Hematopoietic multipotent progenitor cell treated with erythropoietin and hydrocortisone succinate and interleukin-3 and kit ligand, for 6 days (in vitro differentiated cells): ENCODE measurements around the gene PXMP2.

ENCODE experiments used
- DNase-seq: peaks from one replicate; pipeline ENCODE4 v3.0.0-alpha.2; 2015

PXMP2 gene

GRCh38 chr12:132695431-132695830 is 8.0 kb downstream of the PXMP2 start:
- no peak for DNase-seq

DNA sequence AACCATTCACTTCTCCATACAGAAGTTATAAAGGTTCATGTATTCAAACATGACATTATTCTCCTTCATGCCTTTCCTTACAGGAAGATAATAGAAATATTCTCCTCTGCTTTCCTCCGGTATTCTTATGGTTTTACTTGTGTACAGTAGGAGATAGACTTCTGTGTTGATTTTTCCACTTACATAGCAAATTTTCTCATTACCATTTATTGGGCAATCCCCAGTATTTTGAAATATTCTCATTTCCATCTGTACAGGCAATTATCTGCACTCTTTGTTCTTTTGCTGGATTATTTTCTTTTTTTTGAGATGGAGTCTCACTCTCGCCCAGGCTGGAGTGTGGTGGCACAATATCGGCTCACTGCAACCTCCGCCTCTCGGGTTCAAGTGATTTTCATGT is 11.0 kb downstream of the PXMP2 start:
- no peak for DNase-seq

- no peak for DNase-seq
Observed at GRCh38 chr12:132700212-132700822, 12.9 kb downstream of the PXMP2 start.

DNA sequence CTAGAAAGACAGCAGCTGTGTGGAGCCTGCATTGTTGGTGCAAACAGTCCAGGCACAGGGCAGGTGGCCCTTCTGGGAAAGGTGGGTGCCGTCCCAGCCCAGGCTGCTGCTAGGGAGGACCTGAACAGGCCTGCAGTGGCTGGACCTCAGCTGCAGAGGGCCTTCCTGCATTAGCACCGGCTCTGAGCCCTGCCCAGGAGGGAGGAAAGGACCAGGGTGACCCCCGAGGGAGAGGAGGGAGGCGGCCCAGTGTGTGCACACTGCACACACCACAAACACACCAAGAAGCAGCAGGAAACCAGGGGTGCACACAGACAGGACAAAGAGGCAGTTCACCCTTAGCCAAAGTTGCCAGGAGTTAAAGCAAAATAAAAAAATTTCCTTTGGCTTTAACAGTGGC is 15.3 kb downstream of the PXMP2 start:
- no peak for DNase-seq

DNA sequence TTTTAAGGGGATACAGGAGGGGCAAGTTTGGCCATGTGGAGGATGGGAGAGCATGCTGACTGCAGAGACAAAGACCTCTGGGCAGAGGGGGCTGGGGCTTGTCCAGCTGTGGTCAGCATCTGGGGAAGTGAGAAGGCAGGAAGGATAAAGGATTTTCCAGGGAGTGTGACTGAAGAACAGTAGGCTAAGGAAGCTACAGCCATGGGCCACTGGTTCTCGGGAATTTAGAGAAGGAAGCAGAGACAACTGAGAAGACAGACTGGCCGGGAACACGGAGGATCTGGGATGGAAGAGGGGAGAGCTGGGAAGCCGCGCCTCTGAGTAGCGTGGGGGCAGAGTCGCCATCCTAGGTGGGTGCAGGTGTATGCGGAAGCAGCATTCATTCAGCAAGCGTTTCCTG is 16.3 kb downstream of the PXMP2 start:
- DNase-seq = no peak

DNA sequence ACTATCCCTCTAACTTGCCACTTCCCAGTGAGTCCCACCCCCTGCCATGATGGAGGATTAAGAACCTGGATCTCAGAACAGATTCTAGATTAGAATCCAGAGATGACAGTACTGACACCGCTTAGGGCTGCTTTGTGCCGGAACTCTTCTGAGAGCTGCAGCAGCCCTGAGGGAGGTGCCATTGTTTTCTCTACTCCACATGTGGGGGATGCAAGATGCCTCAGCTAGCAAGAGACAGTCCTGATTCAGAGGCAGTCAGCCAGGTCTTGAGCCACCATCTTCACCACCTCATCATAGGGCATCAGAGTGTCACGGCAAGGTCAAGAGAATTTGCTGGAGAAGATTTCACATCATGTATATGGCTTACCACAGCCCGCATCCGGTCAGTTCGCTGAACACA is 19.9 kb downstream of the PXMP2 start:
- no peak for DNase-seq

DNA sequence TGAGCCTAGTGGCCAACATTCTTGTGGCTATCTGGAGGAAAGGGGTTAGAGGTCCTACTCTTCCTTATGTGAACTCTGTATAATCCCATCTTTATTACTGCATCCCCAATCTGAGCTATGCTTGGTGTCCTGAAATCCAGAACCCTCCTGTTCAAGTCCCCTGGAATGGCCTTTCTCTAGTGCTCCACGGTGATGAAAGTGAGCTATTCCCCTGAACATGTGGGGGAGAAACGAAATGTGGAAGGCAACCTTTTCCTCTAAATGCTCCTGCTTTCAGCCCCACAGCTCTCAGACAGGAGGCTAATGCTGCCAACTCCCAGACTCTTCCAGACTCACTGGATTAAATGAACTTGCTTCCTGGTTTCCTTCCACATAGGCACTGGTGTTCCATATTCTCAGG is 20.8 kb downstream of the PXMP2 start:
- no peak for DNase-seq

DNA sequence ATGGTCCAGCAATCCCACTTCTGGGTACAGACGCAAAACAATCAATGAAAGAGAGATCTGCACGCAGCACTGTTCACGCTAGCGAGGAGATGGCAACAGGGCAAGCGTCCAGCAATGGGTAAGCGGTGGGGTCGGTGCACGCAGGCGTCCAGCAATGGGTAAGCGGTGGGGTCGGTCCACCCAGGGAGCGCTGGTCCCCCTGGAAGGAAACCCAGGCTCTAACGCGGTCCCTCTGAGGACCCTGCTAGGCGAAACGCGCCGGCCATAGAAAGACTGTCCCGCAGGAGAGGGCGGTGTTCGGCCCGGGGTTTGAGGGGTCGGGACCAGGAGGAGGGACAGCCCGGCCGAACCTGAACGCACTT is 22.6 kb downstream of the PXMP2 start:
- no peak for DNase-seq

DNA sequence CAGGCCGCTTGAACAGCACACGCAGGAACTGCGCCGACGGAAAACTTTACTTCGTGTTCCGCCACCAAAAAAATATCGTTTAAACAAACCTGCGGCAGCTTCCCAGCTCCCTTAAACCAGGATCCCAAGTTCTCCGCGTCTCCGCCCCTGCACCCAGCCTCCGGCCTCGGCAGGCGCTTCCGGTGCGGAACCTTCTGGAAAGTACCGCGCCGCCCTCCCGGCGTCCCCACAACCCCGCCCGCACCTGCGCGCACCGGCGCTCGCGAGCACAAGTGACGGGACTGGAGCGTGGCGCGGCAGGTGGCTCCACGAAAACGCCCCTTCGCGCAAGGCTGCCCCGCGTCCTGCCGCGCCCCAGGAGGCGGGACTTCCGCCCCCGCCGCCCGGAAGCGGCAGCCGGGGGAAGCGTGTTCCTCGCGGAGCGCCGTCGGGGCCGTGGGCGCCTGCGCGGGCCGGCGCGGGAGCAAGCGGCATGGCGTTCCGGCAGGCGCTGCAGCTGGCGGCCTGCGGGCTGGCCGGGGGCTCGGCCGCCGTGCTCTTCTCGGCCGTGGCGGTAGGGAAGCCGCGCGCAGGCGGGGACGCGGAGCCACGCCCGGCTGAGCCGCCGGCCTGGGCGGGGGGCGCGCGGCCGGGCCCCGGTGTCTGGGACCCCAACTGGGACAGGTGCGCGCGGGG is 23.2 kb downstream of the PXMP2 start, which contains the start of gene PGAM5:
Gene PGAM5 (plus strand): TSS at position 438 of the 675 bp plus-strand sequence. CDS start 35 bp downstream, at position 473.
- DNase-seq = peak; percentile 88

GRCh38 chr12:132711080-132711843 is 23.9 kb downstream of the PXMP2 start:
- DNase-seq = peak; percentile 57

- DNase-seq = no peak
Observed at GRCh38 chr12:132713123-132713522, 25.7 kb downstream of the PXMP2 start.

- no peak for DNase-seq
Observed at GRCh38 chr12:132715874-132716273, 28.5 kb downstream of the PXMP2 start.

DNA sequence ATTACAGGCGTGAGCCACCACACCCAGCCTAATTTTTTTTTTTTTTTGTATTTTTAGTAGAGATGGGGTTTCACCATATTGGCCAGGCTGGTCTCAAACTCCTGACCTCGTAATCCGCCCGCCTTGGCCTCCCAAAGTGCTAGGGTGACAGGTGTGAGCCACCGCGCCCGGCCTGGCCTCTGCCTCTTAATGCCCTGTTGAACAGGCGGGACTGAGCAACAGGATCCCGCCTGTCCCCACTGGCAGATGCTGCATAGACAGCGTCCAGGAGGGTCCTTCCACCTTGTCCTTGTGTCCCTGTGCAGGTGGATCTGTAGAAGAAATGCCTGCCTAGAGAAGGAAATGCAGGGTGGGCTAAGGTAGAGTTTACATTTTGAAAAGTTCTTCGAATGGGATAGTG is 29.0 kb downstream of the PXMP2 start:
- no peak for DNase-seq

DNA sequence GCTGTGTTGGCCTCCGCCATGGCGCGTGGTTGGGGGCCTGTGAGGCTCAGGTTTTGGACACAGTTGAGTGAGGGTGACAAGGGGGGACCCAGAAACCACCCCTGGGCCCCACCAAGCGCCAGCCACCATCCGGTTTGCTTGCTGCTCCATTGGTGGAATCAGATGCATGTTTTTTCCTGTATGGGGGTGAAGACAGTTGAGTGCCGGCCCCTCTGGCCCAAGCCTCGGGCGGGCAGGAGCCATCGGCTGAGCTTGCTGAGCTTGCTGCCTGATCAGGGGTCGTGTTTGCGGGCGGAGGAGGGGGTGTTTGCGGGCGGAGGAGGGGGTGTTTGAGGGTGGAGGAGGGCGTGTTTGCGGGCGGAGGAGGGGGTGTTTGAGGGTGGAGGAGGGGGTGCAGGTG is 29.6 kb downstream of the PXMP2 start:
- DNase-seq = no peak

DNA sequence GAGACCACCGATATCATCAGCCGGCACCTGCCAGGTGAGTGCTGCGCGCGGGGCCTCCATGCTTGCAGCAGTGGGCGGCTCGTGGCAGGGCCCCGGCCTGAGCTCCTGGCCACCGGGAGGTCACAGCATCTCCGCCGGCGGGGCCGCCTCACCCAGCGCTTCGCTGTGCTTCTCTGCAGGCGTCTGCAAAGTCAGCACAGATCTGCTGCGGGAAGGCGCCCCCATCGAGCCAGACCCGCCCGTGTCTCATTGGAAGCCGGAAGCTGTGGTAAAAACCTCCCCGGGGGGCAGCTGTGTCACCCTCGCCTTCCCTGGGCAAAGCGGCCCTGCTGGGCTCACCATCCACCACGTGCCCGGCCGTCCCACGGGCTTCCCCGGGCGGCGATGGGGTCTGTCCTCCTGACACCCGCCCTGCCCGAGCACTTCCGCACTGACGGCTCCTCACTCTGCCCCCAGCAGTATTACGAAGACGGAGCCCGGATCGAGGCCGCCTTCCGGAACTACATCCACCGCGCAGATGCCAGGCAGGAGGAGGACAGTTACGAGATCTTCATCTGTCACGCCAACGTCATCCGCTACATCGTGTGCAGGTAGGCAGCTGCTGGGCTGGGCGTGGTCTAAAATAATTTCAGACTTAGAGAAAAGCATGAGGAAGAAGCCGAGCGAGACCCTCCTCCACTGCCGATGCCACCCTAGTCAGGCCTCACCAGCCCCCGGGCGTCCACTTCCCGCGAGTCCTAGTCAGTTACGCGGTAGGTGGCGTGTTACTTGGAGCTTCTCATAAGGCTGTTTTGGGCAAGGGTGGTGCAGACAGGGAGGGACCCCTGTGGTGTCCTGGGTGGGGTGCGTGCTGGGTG is 30.4 kb downstream of the PXMP2 start:
- DNase-seq = peak; percentile 21

DNA sequence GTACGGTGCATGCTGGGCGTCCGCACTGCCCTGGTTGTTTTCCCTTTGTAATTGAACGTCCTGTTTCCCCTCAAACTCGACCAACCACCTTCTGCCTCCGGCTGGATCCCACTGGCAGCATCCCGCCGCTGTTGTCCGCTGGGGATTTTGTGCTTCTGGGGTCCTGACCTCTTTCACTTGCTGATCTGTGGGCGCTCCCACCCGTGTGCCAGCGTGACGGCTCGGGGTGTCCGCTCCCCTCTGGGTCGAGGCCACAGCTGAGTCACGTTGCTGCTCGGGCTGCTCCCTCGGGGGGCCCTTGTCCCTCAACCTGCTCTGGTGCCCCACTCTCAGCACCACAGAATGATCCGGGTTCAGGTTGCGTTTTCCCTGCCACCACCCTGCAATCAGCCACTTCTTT is 31.3 kb downstream of the PXMP2 start:
- DNase-seq = no peak

GRCh38 chr12:132719141-132719953 is 32.0 kb downstream of the PXMP2 start:
- no peak for DNase-seq

DNA sequence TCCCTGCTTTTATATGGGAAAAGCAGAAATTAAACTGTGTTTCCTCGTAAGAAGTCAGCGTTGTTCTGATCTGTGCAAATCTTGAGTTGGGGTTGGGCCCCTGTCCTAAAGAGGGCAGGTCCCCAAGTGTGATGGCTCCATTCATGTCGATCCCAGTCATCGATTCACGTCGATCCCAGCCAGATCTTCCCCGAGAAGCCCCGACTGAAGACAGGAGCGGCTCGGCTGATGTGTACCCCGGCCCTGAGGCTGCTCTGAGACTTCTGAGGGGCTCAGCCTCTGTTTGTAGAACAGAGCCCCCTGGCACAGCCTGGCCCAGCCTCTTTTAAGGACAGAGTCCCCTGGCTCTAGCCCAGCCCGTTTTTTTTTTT is 32.6 kb downstream of the PXMP2 start:
- DNase-seq = no peak

DNA sequence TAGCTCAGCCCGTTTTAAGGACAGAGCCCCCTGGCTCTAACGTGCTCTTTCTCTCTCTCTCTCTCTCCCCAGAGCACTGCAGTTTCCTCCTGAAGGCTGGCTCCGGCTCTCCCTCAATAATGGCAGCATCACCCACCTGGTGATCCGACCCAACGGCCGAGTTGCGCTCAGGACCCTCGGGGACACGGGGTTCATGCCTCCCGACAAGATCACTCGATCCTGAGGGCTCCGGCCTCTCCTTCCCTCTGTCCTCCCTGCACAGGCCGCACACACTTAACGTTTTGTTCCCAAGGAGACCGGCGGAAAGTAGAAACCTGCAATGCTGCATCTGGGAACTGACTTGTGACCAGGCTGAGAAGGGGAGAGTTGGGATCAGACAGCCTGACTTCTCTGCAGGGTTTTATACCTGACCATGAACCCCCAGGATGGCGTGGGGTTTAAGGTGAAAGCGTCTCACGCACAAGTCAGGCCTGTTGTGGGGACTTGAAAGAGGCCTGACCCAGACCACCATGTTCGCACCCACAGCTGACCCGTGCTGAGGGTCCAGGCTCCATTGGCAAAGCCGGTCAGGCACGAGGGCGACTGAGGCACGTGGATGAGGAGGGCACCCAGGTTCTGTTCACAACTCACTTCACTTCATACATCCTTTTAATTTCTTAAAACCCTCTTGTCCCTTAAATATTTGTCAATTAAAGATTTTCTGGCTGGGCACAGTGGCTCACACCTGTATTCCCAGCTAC is 33.4 kb downstream of the PXMP2 start:
- no peak for DNase-seq

- no peak for DNase-seq
Observed at GRCh38 chr12:132723015-132723763, 35.8 kb downstream of the PXMP2 start.

DNA sequence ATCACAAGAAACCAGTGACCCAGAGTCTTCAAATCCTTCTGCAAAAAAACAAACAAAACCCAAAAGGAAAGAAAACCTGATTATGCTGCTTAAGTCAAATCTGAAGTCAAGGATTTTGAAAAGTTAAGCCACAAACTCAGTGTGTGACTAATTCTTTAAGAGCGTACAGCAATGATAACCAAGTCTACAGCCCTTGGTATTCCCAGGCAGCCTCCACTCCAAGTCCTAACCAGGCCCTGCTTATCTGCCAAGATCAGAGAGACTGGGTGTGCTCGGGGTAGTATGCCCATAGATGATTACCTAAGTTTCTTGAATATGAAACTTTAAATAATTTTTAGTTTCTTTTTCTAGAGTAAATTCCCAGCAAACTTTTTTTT is 36.4 kb downstream of the PXMP2 start:
- peak; percentile 41 for DNase-seq
